ENCODE results near the gene SLC16A3.
A peak's percentile ranks its signal among the peaks of the same experiment; 100 is the strongest.

The SLC16A3 gene

GRCh38 chr17:82228842-82229697 lies at the start of gene SLC16A3:
SLC16A3 (plus strand) TSS chr17:82229042; CDS start chr17:82236009, 6,967 bp downstream.
- no peaks in the 10 kb centered on the region for H3K9me3 ChIP-seq (ENCODE audit: insufficient read depth, low read length)
- no peak within 1 kb of the TSS for H3K27ac ChIP-seq (ENCODE audit: low read length)
- H3K36me3 ChIP-seq (replicated peaks; ENCODE audit: low read depth, low read length): no peaks in the 10 kb centered on the region
- H2AFZ ChIP-seq (ENCODE audit: low read depth, low read length): no peak within 1 kb of the TSS; the same call in 1 of the 2 replicates
- no peaks in the 10 kb centered on the region for H4K20me1 ChIP-seq (ENCODE audit: insufficient read depth, low read length)
- H3K4me3 ChIP-seq (ENCODE audit: low read length): peak within 1 kb of the TSS; percentile 79
- H3K4me2 ChIP-seq (ENCODE audit: low read length): peak within 1 kb of the TSS; percentile 65
- H3K9ac ChIP-seq (ENCODE audit: low read length): peak within 1 kb of the TSS; percentile 69
- peaks cover 4% of the 10 kb centered on the region for H3K27me3 ChIP-seq (ENCODE audit: low read depth, low read length)
- no peaks in the 10 kb centered on the region for H3K79me2 ChIP-seq (ENCODE audit: low read length)
- H3K4me1 ChIP-seq (ENCODE audit: low read length): no peaks in the 10 kb centered on the region
- TF ChIP-seq EZH2phosphoT487 (IDR thresholded peaks at IDR 0.05; ENCODE audit: low read depth): no peak
- TF ChIP-seq CTCF (IDR thresholded peaks at IDR 0.05; ENCODE audit: low read depth, low read length): no peak

- Histone ChIP-seq H3K9ac (ENCODE audit: low read length) (no peak overlapping the region), H3K4me1 (ENCODE audit: low read length) (no peaks in the 10 kb centered on the region), H3K4me2 (ENCODE audit: low read length) (no peak overlapping the region), H3K36me3 (replicated peaks; ENCODE audit: low read depth, low read length) (no peaks in the 10 kb centered on the region), H4K20me1 (ENCODE audit: insufficient read depth, low read length) (no peaks in the 10 kb centered on the region), H2AFZ (ENCODE audit: low read depth, low read length) (no peak overlapping the region), H3K4me3 (ENCODE audit: low read length) (no peak overlapping the region), H3K9me3 (ENCODE audit: insufficient read depth, low read length) (no peaks in the 10 kb centered on the region), H3K27ac (ENCODE audit: low read length) (no peak overlapping the region), H3K27me3 (ENCODE audit: low read depth, low read length) (no peaks in the 10 kb centered on the region), H3K79me2 (ENCODE audit: low read length) (no peaks in the 10 kb centered on the region)
- TF ChIP-seq EZH2phosphoT487 (IDR thresholded peaks at IDR 0.05; ENCODE audit: low read depth) (no peak), CTCF (IDR thresholded peaks at IDR 0.05; ENCODE audit: low read depth, low read length) (no peak)
These were observed 49.4 kb upstream of the SLC16A3 start for GRCh38 chr17:82179412-82179811.

- Histone ChIP-seq H3K27ac (ENCODE audit: low read length) (no peak overlapping the region), H3K36me3 (replicated peaks; ENCODE audit: low read depth, low read length) (no peaks in the 10 kb centered on the region), H3K4me1 (ENCODE audit: low read length) (no peaks in the 10 kb centered on the region), H2AFZ (ENCODE audit: low read depth, low read length) (no peak overlapping the region), H3K79me2 (ENCODE audit: low read length) (no peaks in the 10 kb centered on the region), H3K27me3 (ENCODE audit: low read depth, low read length) (no peaks in the 10 kb centered on the region), H4K20me1 (ENCODE audit: insufficient read depth, low read length) (no peaks in the 10 kb centered on the region), H3K4me3 (ENCODE audit: low read length) (no peak overlapping the region), H3K4me2 (ENCODE audit: low read length) (no peak overlapping the region), H3K9ac (ENCODE audit: low read length) (no peak overlapping the region), H3K9me3 (ENCODE audit: insufficient read depth, low read length) (no peaks in the 10 kb centered on the region)
- TF ChIP-seq CTCF (IDR thresholded peaks at IDR 0.05; ENCODE audit: low read depth, low read length): no peak
- TF ChIP-seq EZH2phosphoT487 (IDR thresholded peaks at IDR 0.05; ENCODE audit: low read depth): no peak
These were observed 48.8 kb upstream of the SLC16A3 start for GRCh38 chr17:82179946-82180475.

- Histone ChIP-seq H3K9ac (ENCODE audit: low read length) (no peak overlapping the region), H3K36me3 (replicated peaks; ENCODE audit: low read depth, low read length) (no peaks in the 10 kb centered on the region), H4K20me1 (ENCODE audit: insufficient read depth, low read length) (no peaks in the 10 kb centered on the region), H3K4me3 (ENCODE audit: low read length) (no peak overlapping the region), H3K4me1 (ENCODE audit: low read length) (peaks cover 4% of the 10 kb centered on the region), H3K79me2 (ENCODE audit: low read length) (no peaks in the 10 kb centered on the region), H3K9me3 (ENCODE audit: insufficient read depth, low read length) (no peaks in the 10 kb centered on the region), H2AFZ (ENCODE audit: low read depth, low read length) (no peak overlapping the region), H3K27me3 (ENCODE audit: low read depth, low read length) (no peaks in the 10 kb centered on the region), H3K4me2 (ENCODE audit: low read length) (no peak overlapping the region), H3K27ac (ENCODE audit: low read length) (no peak overlapping the region)
- TF ChIP-seq EZH2phosphoT487 (IDR thresholded peaks at IDR 0.05; ENCODE audit: low read depth): no peak
- TF ChIP-seq CTCF (IDR thresholded peaks at IDR 0.05; ENCODE audit: low read depth, low read length): no peak
These were observed 47.9 kb upstream of the SLC16A3 start for GRCh38 chr17:82180776-82181528.

Measured in OCI-LY3 (cell line).